Fibroblast of the conjunctiva (primary cell): ENCODE data around the gene NUDT12.

ENCODE experiments used
- DNase-seq: peaks from one replicate; pipeline ENCODE4 v3.0.0-alpha.2; 2010; ENCODE audit warnings: low read depth

NUDT12 gene

DNA sequence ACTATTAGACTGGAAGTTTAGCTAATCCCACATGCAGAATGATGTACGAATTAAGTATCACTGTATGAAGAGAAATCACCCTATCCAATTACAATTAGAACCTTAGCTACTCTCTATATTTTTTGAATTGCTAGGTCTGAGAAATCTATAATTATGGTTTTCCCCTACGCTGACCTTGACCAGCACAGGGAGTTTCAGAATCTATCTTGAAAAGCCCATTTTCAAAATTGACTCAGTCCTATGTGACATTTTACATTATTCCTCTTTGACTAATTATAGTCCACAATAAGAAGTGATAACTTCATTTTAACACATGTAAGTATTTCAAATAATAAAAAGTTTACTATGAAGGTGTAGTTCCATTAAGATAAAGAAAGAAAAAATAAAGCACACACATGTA, 21.5 kb downstream of the NUDT12 start:
- no peak for DNase-seq

DNA sequence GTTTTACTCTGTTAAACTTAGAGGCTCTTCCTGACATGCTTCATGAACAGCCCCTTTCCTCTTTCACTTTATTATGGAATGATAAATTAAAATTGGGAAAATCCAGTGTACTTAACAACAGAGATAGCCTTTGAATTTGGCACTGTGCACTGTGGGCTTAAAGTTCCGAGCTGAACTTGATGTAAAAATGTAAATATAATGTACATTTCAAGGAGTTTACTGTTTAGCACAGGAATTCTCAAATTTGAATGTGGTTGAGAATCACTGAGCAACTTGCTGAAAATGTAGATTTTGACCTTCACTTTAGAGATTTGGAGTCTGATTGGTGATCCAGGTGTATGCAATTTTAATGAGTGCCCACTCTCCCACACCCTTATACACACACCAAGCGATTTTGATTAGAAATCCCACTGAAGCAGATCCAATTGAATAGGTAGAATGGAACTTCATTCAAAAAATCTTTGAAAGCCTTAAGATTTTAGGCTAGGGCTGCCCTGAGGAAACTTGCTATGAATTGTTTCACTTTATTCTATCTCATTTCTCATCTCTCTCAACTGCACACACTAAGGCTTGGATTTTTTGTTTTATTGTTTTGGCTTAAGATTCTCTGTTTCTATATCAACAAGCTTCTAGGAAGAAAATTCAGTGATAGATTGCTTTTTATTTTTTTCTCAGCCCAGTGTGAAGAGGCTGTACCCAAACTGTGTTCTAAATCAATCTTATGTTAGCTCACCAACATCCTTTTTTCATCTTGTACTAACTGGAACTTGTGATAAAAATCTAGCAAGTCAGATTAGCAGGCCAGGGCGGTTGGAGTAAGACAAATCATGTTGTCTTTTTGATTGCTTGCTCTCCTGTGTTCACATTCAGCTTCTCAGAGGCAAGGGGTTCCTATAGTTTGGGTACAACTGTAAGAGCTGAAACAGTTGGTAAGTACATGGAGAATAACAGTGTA, 22.9 kb downstream of the NUDT12 start:
- DNase-seq = no peak

DNA sequence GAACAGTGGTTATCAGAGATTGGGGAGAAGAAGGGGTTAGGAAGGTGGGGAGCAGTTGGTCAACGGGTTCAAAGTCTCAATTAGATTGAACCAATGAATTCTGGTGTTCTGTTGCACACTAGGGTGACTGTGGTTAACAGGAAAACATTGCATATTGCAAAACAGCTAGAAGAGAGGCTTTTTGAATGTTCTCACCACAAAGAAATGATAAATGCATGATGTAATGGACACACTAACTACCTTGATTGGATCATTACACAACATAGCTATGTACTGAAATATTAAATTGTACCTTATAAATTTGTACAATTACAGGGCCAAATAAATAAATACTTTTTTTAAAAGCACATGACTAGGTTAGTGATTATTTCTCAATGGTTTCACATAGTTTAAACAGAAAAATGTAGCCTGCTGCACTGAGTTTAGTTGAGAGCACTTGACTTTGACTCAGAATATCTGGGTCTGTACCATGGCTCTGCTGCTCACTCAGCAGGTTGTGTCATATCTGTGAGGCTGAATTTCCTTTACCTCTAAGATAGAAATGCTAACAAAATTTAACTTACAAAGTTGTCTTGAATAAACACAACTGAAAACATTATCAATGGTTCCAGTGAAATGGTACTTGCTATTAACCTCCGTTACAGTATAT, 30.4 kb downstream of the NUDT12 start:
- no peak for DNase-seq

DNA sequence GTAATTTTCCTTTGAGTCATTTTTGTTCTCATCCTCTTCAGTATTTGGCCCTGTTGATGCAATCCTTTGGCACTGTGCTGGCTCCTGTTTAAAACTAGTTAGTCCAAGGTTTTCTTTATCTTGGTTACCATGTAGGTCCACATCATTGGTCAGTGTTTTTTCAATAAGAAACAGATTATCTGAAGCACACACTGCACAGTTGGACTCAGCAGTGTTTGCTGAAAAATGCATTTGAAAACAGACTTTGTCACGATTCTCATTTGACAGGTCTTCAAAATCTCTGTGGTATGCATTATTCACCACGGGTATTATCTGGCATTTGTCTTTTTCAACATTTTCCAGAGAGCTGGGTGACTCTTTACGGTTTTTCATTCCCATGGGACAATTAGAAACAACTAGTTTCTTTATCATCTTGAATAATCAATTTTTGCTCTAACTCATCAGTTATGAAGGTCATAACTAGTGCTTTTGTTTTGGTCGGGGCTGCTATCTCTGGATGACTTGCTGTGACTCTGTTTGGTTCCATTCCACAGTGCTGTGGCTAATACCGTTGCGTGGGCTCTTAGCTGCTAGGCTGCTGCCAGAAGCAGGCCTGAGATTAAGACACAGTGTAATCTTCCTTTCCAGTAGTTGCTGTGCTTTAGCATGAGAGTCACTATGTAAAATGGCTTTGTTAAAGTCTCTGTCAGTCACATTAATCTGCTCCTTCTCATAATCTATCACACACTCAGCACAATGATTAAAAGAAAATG, 36.2 kb downstream of the NUDT12 start:
- no peak for DNase-seq

DNA sequence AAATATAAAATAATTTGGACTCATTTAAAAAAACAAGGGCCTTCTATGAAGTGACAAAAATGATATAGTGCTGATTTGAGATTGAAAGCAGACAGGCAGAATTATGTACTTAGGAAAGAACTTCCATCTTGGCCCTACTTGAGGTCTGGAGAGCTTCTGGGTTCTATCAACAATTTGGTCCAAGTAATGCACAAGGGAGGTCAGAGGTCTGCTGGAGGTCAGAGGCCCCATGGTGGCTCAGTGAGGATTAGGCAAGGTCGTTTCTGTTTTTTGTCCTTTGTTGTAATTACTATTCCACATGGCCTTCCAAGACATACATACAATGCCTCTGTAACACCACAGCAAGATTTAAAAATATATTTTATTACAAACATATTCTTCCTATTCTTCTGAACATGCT, 37.2 kb downstream of the NUDT12 start:
- no peak for DNase-seq

DNA sequence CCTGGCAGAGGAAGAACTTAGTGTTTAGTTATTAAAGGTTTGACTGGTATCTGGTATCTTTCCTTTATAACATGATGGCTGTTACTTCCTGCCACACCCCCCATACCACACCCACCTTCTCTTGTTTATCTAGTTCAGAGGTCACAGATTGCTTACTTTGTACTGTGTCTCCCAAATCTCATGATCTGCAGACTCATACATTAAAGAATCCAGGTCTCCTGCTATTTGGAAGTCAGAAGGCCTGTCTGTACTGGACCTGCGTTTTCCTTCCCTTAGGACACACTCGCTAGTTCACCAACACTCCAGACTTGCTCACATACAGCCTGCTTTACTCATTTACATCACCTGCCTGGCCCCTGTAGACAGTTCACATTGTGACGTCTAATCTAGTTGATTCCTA, 39.3 kb downstream of the NUDT12 start:
- no peak for DNase-seq

DNA sequence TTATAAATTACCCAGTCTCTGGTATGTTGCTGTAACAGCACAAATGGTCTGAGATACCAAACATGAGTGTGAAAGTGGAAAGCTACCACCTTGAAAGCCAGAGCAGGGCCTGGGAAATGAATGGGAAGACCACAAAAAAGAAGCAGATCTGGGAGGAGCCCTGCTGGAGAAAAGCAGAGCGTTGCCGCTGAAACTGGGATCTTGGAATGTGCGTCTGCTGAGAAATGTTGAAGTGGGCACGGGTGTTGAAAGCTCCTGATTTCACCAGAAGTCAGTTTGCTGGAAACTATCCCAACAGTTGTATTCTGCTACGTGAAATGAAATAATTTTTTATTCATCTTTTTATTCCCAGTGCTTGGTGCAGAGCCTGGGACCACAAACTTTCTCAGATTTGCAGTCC, 40.0 kb downstream of the NUDT12 start:
- no peak for DNase-seq

DNA sequence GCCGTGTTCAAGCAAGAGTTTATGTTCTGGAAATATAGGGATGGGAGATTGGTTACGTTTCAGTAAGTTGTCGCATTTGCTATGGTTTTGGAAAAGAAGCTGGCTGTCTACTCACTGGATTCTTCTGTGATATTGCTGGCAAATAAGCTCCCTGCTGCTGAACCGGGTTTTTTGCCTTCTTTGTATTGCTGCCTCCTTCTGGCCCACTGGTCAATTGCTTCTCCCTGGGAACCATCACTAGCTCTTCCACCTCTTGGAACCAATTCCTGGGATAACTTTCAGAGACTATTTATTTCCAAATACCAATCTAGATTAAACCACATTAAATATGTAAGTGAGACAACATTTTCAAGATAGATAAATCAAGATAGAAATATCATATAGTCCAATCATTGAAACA, 43.0 kb downstream of the NUDT12 start:
- DNase-seq = no peak

DNA sequence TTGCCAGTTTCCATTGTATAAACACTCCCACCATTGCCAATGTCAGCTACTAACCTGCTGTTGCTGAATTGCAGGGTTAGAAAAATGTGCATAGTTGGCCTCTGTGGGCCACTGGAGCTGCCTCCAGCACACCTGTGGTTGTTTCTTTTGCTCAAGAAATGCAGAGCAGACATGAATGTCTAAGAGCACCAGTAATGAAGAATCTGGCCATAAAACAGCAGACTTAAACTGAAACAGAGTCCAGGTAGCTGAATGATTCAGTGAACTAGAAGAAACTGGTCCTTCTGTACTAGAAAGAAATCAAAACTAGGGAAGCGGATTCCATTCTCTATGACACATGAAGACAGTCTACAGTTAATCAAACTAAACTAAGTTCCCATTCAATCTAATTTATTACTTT, 48.2 kb downstream of the NUDT12 start:
- no peak for DNase-seq

DNA sequence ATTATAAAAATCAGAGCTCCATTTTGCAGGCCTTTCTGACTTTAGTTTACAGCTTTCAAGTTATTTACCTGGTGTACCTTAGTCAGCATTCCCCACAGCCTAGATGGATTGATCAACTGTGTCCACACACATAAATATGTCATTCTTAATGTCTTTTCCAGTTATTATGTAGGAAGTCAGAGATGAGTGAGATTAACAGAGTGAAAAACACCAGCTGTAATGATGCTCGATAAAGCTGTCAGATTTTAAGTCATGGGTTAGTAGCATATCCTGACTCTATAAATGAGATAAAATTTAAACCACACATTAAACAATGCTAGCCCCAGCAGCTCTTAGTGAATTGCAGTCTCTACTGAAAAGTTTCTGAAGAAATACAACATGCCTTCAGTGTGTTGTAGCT, 48.9 kb downstream of the NUDT12 start:
- DNase-seq = no peak

DNA sequence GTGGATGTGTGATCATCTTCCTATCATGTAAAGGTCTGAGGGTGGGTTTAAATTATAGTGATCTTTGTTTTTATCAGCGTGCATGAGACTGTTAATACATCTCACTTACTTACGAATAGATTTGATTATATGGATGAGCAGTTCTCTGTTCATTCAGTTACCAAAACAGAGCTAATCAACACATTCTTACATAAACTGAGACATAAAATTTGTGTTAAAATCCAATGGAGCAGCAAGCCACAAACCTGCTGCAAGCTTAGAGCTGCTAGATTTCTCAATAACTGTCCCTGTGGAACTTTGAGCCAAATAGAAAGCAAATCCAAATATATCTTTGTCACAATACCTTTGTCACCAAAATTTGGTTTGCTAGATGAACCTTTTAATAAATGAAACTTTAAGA, 50.1 kb downstream of the NUDT12 start:
- no peak for DNase-seq

DNA sequence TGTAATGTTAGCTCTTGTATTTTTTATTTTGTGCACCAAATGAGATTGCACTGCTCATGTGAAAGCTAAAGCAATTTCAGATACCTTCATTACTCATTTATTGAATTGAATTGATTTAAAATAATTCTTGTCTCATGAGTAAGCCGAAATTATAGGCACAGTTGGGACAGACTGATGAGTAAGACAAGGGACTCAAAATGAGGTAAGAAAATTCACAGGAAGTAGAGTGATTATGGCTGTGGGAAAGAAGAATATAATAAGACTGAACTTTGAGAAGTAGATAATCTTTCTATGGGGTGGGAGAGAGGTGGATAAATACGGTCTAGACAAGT, 51.1 kb downstream of the NUDT12 start:
- DNase-seq = no peak

DNA sequence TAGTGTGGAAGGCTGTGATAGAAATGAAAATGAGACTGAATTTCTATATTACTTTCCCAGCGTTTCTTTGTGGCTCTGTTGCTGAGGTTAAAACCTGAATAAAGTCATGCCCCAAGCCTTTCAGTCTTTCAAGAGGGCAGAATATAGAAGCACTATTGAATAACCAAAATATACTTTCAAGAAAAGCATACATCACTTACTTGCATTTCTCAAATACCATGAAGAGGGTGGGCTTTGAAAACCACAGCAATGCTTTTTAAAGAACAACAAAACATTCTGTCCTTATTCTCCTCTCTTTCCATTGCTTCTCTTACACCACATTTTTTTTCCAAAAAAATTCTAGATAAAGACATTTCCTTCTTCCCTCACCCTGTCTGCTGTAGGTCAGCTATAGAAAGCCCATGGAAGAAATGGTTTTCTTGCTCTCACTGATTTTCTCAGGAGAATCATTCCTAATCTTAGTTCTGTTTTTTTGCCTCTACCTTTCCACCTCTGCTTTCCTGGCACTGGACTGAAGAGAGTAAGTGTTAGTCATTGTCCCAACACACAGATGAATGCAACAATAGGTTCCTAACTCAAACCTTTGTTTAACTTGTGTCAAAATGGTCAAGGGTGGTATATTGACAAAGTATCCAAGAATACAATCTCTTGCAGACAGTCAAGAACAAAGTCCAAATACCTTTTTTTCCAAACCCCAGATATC, 51.6 kb downstream of the NUDT12 start:
- no peak for DNase-seq

DNA sequence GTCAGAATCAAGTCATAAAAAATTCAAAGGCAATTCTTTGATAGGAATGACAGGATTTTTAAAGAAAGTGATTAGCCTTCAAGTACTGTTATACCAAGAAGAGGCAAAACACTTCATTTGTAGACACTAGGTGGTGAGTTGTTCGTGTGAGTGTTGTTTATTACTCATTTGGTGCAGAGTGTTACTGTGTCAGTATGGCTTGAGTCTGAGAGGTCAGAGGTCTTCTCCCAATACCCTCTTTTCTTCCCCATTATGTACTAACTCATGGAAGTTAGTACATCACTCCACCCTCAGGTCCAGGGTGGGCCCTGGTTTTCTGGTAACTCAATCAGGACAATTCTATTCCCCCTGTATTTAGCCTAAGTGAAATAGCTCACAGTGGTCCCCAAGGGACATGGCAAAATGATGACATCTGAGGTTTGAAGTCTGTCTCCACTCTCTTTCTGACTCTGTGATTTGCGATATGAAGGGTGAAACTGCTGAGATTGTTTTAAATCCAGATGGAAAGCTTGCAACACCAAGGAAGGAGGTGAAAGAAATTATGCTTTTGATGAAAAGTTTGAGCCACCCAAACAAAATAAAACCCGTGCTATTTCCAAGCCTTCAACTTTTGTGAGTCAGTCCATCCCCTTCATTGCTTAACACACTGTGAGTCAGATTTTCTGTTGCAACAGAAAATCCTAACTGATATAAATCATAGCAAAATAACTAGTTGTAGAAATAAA, 56.8 kb downstream of the NUDT12 start:
- DNase-seq = peak; percentile 68

DNA sequence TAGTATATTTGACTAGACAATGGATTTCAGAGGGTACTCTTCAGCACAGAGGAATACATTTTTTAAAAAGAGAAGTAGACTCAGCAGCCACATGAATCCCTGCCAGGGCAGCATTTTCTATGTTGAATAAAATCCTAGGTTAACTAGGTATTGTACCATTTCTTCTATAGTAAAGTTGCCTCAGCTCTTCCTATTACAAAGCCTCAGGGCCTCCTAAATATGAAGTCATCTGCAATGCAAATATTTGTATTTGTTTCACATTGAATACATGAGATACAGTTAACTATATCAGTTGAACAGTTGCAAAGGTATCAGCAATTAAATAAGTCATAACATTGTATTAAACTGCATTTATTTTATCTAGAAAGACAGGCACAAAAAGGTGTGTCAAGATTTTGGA, 59.5 kb downstream of the NUDT12 start:
- no peak for DNase-seq

DNA sequence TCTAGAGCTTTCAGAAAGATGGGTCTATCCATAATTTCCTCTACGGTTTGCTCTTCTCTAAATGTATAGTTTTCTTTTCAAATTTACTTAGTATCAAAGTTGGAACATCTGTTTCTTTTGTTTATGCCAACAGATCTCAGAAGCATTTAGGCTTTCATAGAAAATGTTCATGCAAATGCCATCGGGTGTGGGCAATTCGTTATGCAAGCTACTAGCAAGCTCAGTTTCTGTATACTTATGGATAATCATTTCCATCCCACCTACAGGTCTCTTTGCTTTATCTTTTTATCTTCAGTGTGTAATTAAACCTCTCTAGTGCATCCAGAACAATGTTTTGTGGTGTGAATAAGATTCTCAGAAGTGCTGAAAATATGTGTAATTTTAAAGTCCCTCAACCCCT, 59.9 kb downstream of the NUDT12 start:
- no peak for DNase-seq
